HG03571 (cell line): ENCODE results near the gene ARHGAP1.

Source experiments
- ATAC-seq: cut with Tn5 transposase; IDR thresholded peaks from one replicate; pipeline ENCODE4 v1.9.1; 2021; ENCODE audit not compliant: unreplicated experiment

The ARHGAP1 gene

GRCh38 chr11:46695345-46696211, 4.8 kb downstream of the ARHGAP1 start:
- no peak for ATAC-seq

GRCh38 chr11:46694607-46695006, 5.8 kb downstream of the ARHGAP1 start:
- no peak for ATAC-seq

GRCh38 chr11:46694072-46694471, 6.3 kb downstream of the ARHGAP1 start:
- no peak for ATAC-seq

- no peak for ATAC-seq
Observed at GRCh38 chr11:46693597-46694012, 6.8 kb downstream of the ARHGAP1 start.

GRCh38 chr11:46692450-46692849, 8.0 kb downstream of the ARHGAP1 start:
- ATAC-seq, result no peak

GRCh38 chr11:46690702-46691101, 9.7 kb downstream of the ARHGAP1 start:
- no peak for ATAC-seq

- no peak for ATAC-seq
Observed at GRCh38 chr11:46686886-46687795, 13.3 kb downstream of the ARHGAP1 start.

GRCh38 chr11:46684367-46684766, 16.1 kb downstream of the ARHGAP1 start:
- no peak for ATAC-seq

GRCh38 chr11:46682773-46683752, 17.4 kb downstream of the ARHGAP1 start:
- ATAC-seq, result no peak

GRCh38 chr11:46681814-46682213, 18.6 kb downstream of the ARHGAP1 start:
- ATAC-seq, result no peak

GRCh38 chr11:46680815-46681214, 19.6 kb downstream of the ARHGAP1 start:
- no peak for ATAC-seq

- ATAC-seq, result no peak
Observed at GRCh38 chr11:46680164-46680760, 20.2 kb downstream of the ARHGAP1 start.

GRCh38 chr11:46679241-46680163, 20.9 kb downstream of the ARHGAP1 start:
- ATAC-seq, result no peak

- no peak for ATAC-seq
Observed at GRCh38 chr11:46678741-46679130, 21.7 kb downstream of the ARHGAP1 start.

- no peak for ATAC-seq
Observed at GRCh38 chr11:46677991-46678740, 22.3 kb downstream of the ARHGAP1 start.

GRCh38 chr11:46677169-46677568, 23.2 kb downstream of the ARHGAP1 start:
- no peak for ATAC-seq

- no peak for ATAC-seq
Observed at GRCh38 chr11:46676436-46677158, 23.8 kb downstream of the ARHGAP1 start.

GRCh38 chr11:46675949-46676348, 24.5 kb downstream of the ARHGAP1 start:
- no peak for ATAC-seq
